ENCODE measurements around the gene IQGAP3. TPM values are rescaled to one million over a fixed set of nuclear protein-coding genes. Genes with fewer than 3 reads are reported as not detected.

IQGAP3 gene
- total RNA-seq, 1 donor from 2014 or later, result 1.7 TPM

DNA sequence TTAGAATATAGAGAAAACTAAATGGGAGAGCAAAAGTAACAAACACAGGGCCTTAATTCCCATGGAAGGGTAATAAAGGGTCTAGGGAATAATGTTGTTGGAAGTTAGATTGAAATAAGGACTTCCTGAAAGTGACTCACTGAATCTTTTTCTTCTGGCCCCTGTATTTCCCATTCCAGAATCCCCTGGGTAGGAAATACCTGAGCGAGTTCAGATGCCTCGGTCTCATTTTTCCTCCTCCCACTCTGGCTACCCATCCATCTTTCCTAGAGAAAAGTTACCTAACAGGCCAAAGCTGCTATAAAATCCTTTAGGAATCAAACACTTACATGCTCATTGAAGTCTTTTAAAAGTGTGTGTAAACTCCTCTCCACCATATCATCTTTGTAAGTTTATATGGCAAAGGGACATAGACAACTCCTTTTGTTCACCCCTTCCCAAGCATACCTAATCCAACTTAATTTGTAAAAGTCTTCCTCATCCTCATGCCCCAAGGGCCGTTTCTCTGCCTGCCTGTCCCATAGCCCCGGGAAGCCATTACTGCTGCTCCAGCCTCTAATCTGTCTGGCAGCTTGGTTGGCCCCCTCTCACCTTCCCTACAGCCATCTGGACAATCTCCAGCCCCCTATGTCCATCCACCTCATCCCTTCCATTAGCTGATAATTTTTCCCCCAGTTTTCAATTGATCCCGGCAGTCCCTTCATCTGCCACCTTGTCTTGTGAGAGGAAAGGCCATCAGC lies 68.5 kb downstream of the IQGAP3 start:
- DNase-seq, result no peak
- intact Hi-C loops (cut with DNase I), result no loop called here
- ATAC-seq, result no peak
- Histone ChIP-seq H3K27ac (peak overlapping the region; percentile 100), H3K27me3 (ENCODE audit: low read depth) (no peaks in the 10 kb centered on the region), H3K9me3 (no peaks in the 10 kb centered on the region), H3K4me3 (peak overlapping the region; percentile 43), H3K4me1 (peaks cover 61% of the 10 kb centered on the region), H3K36me3 (no peaks in the 10 kb centered on the region)
- TF ChIP-seq, protein P1, sequence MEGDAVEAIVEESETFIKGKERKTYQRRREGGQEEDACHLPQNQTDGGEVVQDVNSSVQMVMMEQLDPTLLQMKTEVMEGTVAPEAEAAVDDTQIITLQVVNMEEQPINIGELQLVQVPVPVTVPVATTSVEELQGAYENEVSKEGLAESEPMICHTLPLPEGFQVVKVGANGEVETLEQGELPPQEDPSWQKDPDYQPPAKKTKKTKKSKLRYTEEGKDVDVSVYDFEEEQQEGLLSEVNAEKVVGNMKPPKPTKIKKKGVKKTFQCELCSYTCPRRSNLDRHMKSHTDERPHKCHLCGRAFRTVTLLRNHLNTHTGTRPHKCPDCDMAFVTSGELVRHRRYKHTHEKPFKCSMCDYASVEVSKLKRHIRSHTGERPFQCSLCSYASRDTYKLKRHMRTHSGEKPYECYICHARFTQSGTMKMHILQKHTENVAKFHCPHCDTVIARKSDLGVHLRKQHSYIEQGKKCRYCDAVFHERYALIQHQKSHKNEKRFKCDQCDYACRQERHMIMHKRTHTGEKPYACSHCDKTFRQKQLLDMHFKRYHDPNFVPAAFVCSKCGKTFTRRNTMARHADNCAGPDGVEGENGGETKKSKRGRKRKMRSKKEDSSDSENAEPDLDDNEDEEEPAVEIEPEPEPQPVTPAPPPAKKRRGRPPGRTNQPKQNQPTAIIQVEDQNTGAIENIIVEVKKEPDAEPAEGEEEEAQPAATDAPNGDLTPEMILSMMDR (IDR thresholded peaks at IDR 0.05), result no peak

DNA sequence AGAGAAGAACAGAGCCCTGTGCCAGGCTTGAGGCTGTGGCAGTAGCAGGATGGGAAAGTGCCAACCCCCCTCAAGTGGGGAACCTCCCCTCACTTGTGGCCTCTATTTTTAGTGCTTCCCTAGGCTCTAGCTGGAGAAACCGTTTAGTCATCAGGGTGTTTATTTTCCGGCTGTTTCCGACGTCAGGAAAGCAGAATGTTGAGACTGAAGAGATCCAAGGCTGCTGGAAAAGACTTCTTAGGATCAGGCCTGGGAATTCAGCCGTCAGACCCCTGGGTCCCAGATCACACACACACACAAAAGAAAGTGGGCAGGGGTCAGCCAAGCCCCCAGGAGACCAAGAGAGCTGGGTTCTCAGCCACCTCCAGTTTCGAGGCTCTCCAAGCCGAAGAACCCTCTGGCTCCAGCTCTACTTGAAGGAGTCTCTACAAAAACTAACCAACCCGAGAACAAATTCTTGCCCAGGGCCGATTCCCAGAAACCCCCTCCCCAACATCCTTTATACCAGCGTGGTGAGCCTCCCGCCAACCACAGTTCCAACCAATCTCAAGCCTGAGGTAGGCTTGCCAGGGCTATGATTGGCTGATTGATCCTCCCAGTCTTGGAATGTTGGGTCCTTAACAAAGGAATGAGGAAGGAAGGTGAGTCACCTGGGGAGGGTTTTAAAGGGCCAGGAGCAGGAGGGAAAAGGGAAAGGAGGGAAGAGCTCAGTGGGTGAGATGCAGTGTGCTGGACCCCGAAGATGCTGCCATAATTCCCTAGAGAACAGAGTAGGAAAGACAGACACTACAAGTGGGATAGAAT lies 69.3 kb downstream of the IQGAP3 start:
- peaks cover 61% of the 10 kb centered on the region for H3K4me1 ChIP-seq
- intact Hi-C loops (cut with DNase I), result no loop called here

DNA sequence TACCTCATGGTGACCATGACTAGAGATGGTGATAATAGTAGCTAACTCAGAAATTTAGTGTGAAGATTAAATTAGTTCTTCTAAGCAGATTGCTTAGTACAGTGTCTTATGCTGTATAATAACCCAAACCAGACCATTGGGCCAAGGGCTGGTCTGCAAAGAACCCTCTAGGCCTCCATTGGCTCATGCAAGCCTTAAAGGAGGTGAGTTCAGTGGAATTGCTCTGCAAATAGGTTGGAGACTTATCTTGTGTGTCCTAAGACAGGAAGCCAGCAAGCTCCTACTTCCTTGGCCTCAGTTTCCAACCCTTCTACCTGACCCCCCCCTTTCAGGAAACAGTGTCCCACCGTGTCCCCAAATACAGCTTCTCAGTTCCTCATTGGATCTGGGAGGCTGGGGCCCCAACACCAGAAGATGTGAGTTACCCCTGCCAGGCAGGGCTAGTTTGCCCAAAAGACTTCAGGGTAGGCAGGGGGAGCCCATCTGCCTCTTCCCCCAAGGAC lies 69.9 kb downstream of the IQGAP3 start:
- DNase-seq, result no peak
- Histone ChIP-seq H3K27ac (peak overlapping the region; percentile 100), H3K27me3 (ENCODE audit: low read depth) (no peaks in the 10 kb centered on the region), H3K4me3 (peak overlapping the region; percentile 88), H3K9me3 (no peaks in the 10 kb centered on the region), H3K4me1 (peaks cover 64% of the 10 kb centered on the region), H3K36me3 (no peaks in the 10 kb centered on the region)
- TF ChIP-seq, protein P1 (IDR thresholded peaks at IDR 0.05), result no peak
- intact Hi-C loops (cut with DNase I), result no loop called here
- ATAC-seq, result no peak

More for the DNA sequence above, 69.3 kb downstream of the IQGAP3 start:
- H3K9me3 ChIP-seq, result no peaks in the 10 kb centered on the region
- peak overlapping the region; percentile 45 for H3K4me3 ChIP-seq
- peak; percentile 84 for DNase-seq
- peak; percentile 36 to 60 for ATAC-seq
- H3K36me3 ChIP-seq, result no peaks in the 10 kb centered on the region
- no peaks in the 10 kb centered on the region for H3K27me3 ChIP-seq (ENCODE audit: low read depth)
- TF ChIP-seq, protein P1 (IDR thresholded peaks at IDR 0.05), result no peak
- H3K27ac ChIP-seq, result peak overlapping the region; percentile 100

DNA sequence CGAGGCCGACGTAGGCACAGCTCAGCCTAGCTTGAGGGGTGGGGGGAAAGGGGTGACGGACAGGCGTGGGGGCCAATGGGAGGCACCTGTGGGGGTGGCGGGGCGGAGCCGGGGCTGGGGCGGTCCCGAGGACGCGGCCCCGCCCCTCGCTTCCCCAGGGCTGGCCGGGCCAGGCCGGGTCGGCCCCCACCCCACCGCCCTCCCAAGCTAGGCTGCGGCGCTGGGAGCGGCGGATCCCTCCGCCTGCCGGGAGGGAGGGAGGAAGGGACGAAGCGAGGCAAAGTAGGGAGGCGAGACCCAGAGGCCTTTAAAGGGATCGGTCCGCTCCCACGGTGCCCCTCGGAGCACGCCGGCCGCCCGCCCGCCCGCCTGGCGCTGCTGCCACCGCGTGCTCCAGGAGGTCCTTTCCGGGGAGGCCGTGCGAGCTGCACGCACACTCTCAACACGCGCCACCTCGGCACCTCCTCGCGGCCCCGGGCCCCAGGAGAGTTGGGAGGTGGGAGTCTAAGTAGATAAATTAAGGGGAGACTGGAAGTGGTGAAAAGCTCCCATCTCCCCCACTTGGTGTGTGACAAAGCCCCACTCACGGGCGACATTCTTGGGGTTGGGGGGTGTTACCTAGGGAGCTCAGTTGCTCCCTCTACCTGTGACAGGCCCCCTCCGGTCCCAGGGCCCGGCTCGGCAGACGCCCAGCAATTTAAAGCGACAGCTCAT lies 71.4 kb downstream of the IQGAP3 start:
- TF ChIP-seq, protein P1 (IDR thresholded peaks at IDR 0.05), result peak; percentile 47
- H3K27me3 ChIP-seq (ENCODE audit: low read depth), result no peaks in the 10 kb centered on the region
- no peaks in the 10 kb centered on the region for H3K36me3 ChIP-seq
- no peaks in the 10 kb centered on the region for H3K9me3 ChIP-seq
- intact Hi-C loops (cut with DNase I), result no loop called here
- ATAC-seq (peak; percentile 88 to 93), DNase-seq (peak; percentile 93)
- peaks cover 75% of the 10 kb centered on the region for H3K4me1 ChIP-seq
- peak overlapping the region; percentile 100 for H3K27ac ChIP-seq
- peak overlapping the region; percentile 88 for H3K4me3 ChIP-seq

DNA sequence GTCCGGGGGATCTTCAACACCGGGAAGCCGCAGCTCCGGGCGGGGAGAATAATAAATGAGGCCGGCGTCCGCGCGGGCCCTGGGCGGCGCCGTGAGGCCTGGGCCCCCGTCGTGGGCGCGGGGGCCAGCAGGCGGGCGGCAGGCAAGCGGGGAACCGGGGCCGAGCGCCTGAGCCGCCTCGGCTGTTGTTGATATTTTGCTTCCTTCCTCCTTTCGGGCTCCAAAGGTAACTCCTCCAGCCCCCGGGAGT lies 71.9 kb downstream of the IQGAP3 start, which contains the start of gene MEF2D:
Gene MEF2D, minus strand, starts transcription at position 233 of the 250 bp plus-strand sequence. CDS start 17,483 bp downstream, outside the sequence.
- DNase-seq, result no peak
- Histone ChIP-seq H3K36me3 (no peaks in the 10 kb centered on the region), H3K4me1 (peaks cover 75% of the 10 kb centered on the region), H3K4me3 (peak within 1 kb of the TSS; percentile 88), H3K27me3 (ENCODE audit: low read depth) (no peaks in the 10 kb centered on the region), H3K9me3 (no peaks in the 10 kb centered on the region), H3K27ac (peak within 1 kb of the TSS; percentile 100)
- intact Hi-C loops (cut with DNase I), result no loop called here
- no peak for ATAC-seq
- TF ChIP-seq, protein P1 (IDR thresholded peaks at IDR 0.05), result no peak
